Neutrophil (primary cell): Measurements from ENCODE around the gene RSAD1.

Experiments
- H3K27ac ChIP-seq: fragments of 200-600 bp; sonication (generic); 2 replicates; pipeline ENCODE4 v1.5.1; 2016; ENCODE audit warnings: mild to moderate bottlenecking, moderate library complexity
- H3K27me3 ChIP-seq: fragments of 200-600 bp; sonication (generic); 2 replicates; pipeline ENCODE4 v1.6.0; 2016; ENCODE audit warnings: mild to moderate bottlenecking
- H3K36me3 ChIP-seq: fragments of 200-600 bp; sonication (generic); 2 replicates; pipeline ENCODE4 v1.5.1; 2017
- H3K4me1 ChIP-seq, 2 experiments: fragments of 200-600 bp in 1 of 2; sonication (generic) in 1 of 2; 1 replicate in 1 of 2; 2 replicates in 1 of 2; pipeline versions ENCODE4 v1.5.1 to v1.6.1; 2013 to 2016; ENCODE audit warnings: low read depth in 1 of 2, low read length in 1 of 2, mild to moderate bottlenecking in 1 of 2, moderate library complexity in 1 of 2; ENCODE audit not compliant: control insufficient read depth in 1 of 2, insufficient read depth in 1 of 2
- H3K4me3 ChIP-seq, 2 experiments: fragments of 200-600 bp in 1 of 2; sonication (generic) in 1 of 2; 1 replicate in 1 of 2; 2 replicates in 1 of 2; pipeline ENCODE4 v1.5.1; 2013 to 2016; ENCODE audit warnings: low read depth in 1 of 2, low read length in 1 of 2, mild to moderate bottlenecking in 1 of 2, moderate library complexity in 1 of 2
- H3K9me3 ChIP-seq: fragments of 200-600 bp; sonication (generic); 2 replicates; pipeline ENCODE4 v1.5.1; 2016
- TF ChIP-seq, protein P1 (sequence below): fragments of 200-600 bp; sonication (generic); IDR thresholded peaks from 2 replicates; pipeline ENCODE4 v1.5.1; 2016; ENCODE audit warnings: antibody characterized with exemption

Gene RSAD1

DNA sequence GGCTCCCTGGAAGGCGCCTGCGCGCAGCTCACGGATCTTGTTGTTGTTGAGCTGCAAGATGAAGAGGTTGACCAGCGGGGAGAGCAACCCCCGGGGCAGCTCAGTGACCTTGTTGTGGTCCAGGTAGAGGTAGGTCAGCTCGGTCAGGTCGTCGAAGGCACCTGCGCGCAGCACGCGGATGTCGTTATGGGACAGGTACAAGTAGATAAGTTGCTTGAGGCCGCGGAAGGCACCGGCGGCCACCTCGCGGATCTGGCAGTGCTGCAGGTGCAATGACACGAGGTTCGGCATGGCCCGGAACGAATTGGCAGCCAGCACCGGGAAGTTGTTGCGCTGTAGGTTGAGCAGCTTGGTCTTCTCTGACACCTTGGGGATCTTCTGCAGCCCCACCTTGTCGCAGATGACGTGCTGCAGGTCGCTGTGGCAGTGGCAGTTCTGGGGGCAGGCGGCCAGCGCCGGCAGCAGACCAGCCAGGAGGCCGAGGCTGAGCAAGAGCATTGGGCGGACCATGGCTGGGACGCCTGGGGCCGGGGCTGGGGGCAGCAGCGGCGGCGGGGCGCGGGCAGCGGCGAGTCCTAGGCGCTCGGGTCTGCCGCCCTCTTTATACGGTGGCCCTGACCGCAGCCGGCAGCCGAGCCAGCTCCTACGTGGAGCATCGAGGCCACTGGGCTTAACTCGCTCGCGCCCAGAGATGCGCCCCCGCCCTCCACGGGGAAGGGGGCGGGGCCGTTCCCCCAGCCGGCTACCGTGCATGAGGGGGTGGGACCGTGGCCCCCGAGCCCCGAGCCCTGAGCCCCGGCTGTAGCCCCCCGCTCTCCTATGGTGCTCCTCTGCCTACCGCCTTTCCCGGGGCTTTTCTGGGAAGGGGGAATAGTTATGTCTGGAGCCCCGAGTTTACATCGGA lies 10.1 kb upstream of the RSAD1 start, which contains the start of gene CHAD:
CHAD (minus strand) TSS at position 577 of the 904 bp plus-strand sequence; CDS start at position 510, 67 bp downstream.
- TF ChIP-seq, protein P1, sequence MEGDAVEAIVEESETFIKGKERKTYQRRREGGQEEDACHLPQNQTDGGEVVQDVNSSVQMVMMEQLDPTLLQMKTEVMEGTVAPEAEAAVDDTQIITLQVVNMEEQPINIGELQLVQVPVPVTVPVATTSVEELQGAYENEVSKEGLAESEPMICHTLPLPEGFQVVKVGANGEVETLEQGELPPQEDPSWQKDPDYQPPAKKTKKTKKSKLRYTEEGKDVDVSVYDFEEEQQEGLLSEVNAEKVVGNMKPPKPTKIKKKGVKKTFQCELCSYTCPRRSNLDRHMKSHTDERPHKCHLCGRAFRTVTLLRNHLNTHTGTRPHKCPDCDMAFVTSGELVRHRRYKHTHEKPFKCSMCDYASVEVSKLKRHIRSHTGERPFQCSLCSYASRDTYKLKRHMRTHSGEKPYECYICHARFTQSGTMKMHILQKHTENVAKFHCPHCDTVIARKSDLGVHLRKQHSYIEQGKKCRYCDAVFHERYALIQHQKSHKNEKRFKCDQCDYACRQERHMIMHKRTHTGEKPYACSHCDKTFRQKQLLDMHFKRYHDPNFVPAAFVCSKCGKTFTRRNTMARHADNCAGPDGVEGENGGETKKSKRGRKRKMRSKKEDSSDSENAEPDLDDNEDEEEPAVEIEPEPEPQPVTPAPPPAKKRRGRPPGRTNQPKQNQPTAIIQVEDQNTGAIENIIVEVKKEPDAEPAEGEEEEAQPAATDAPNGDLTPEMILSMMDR = no peak
- Histone ChIP-seq H3K27me3 (peaks cover 68% of the 10 kb centered on the region), H3K4me1 (peaks cover 0 to 4% of the 10 kb centered on the region in 2 experiments), H3K27ac (no peak within 1 kb of the TSS), H3K4me3 (no peak within 1 kb of the TSS), H3K9me3 (no peaks in the 10 kb centered on the region), H3K36me3 (no peaks in the 10 kb centered on the region)

DNA sequence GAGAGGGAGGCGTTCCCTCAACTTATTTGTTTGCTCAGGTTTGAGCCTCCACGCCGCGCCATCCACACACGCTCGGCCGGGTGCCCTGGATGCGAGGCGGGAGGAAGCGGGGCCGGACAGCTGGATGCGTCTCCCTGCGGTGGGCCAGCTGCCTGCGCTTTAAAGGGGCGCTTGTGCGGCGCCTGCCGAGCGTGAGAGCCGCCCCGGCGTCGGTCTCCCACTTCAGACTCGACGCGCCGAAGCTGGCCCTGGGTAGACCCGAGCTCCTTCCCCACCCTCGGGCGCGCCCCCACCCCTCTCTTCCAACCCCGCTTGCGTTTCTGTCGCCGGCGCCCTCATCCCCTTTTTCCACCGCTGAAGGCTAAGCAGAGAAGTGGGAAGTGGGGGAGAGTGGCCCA lies 9.5 kb upstream of the RSAD1 start:
- TF ChIP-seq, protein P1 = no peak
- Histone ChIP-seq H3K4me1 (peaks cover 0 to 4% of the 10 kb centered on the region in 2 experiments), H3K4me3 (no peak overlapping the region), H3K36me3 (no peaks in the 10 kb centered on the region), H3K27ac (no peak overlapping the region), H3K9me3 (no peaks in the 10 kb centered on the region), H3K27me3 (peaks cover 71% of the 10 kb centered on the region)

DNA sequence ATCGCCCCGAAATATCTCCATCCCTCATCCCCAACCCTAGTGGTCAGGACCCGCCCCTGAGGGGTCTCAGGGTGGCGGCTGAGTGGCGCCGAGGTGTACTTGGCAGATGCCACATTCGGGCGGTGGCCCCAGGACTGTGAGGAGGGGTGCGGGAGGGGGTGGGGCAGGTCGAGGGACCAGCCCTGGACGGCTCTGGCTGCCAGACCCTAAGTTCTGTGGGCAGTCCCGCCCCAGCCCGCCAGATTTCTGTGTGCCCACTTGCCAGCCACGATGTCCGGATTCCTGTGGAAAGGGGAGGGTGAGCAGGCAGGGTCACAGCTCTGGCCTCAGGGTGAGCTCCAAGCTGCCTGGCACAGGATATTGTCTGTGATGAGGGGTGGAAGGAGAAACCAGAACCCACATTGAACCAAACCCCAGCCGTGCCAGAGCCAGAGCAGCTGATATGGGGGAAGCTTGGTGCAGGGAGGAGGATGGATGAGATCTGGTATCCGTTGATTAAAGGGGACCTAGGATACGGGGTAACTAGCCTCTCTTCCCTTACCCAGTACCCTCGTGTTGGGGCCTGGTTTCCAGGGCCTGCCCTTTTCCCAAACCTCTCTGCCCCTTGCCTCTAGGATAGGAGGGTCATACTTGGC lies 8.9 kb upstream of the RSAD1 start:
- Histone ChIP-seq H3K27me3 (peaks cover 75% of the 10 kb centered on the region), H3K4me1 (peaks cover 0 to 4% of the 10 kb centered on the region in 2 experiments), H3K27ac (no peak overlapping the region), H3K9me3 (no peaks in the 10 kb centered on the region), H3K4me3 (no peak overlapping the region), H3K36me3 (no peaks in the 10 kb centered on the region)
- TF ChIP-seq, protein P1 = no peak

DNA sequence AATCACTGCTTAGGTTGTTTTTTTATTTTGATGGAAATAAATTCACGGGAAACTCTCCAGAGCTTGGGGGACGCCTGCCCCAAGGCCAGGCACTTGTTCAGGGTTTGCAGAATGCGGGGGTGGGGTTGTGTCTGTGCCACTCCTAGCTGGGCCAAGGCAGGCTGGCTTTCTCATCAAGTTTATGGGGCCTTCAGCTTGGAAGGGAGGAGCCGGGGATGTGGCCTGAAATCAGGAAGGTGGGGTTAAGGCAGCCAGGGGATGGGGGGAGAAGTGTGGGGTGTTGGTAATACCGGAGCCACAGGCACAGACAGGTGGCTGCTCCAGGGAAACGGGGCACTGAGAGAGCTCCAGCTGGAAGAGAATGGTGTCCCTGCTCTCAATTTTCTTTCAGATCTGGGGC lies 8.2 kb upstream of the RSAD1 start:
- Histone ChIP-seq H3K36me3 (no peaks in the 10 kb centered on the region), H3K4me3 (no peak overlapping the region)
- TF ChIP-seq, protein P1 = no peak

DNA sequence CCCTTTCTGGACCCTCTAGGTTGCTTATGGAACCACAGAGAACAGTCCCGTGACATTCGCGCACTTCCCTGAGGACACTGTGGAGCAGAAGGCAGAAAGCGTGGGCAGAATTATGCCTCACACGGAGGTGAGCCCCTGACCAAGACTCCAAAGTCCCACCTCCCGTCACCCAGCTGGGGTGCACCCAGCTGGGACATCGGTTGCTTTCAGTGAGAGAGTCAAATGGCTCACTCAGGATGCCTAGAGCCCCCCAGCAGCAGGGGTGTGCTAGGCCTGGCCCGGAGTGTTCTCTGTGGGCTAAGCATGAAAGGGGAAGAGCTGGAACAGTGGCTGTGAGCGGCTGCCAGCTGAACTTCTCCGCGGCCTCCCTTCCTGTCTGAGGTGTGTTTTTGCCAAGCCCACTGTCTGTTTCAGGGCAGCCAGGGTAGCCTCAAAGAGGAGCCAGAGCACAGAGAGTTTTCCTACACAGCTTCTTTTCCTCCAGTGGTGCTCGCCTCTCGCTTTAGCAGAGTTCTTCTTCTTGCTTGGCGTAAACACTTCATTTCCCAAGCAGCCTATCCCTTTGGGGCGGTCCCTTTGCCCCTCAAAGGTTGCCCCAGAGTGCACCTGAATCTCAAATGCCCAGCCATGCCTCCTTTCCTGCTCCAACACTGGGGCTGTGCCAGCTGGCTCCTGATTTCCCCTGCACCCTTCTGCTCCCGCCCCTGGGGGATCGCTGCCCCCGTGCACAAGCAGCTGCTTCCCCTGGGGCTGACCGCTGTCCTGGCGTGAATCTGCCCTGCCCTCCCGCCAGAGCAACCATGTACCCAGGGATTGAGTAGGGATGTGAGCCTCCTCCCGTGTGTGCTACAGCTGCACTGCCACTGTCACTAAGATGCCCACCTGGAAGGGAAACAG lies 7.4 kb upstream of the RSAD1 start:
- Histone ChIP-seq H3K27me3 (peaks cover 87% of the 10 kb centered on the region), H3K4me3 (no peak overlapping the region)
- TF ChIP-seq, protein P1 = no peak

More for the DNA sequence above, 8.2 kb upstream of the RSAD1 start:
- Histone ChIP-seq H3K4me1 (peaks cover 0 to 4% of the 10 kb centered on the region in 2 experiments), H3K9me3 (no peaks in the 10 kb centered on the region), H3K27ac (no peak overlapping the region), H3K27me3 (peaks cover 81% of the 10 kb centered on the region)

More for the DNA sequence above, 7.4 kb upstream of the RSAD1 start:
- H3K9me3 ChIP-seq = no peaks in the 10 kb centered on the region
- no peaks in the 10 kb centered on the region for H3K36me3 ChIP-seq
- no peak overlapping the region for H3K27ac ChIP-seq
- peaks cover 0 to 4% of the 10 kb centered on the region in 2 experiments for H3K4me1 ChIP-seq
